ENCODE results near the gene MIF4GD.

DNA sequence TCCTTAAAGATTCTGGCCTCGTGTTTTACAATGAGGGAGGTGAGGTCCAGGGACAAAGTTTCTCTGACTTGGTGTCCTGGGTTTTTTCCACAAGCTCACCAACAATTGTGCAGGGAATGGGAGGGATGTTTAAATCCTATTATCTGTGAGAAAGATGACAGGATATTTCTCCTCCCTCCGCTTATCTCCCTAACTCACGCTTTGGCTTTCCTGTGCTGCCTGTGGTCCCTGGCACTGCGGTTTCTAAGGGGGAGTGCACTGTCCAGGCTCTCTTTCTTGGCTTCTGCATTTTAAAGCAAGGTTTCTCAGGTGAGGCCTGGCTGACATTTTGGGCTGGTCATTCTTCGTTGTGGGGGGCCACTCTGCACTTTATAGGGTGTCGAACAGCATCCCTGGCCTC, 26.0 kb downstream of the MIF4GD start:
- no peak for TF ChIP-seq CTCF (IDR thresholded peaks at IDR 0.05)
- TF ChIP-seq POLR2AphosphoS5 (IDR thresholded peaks at IDR 0.05): no peak
- no peak for TF ChIP-seq POLR2A (IDR thresholded peaks at IDR 0.05)
